ENCODE measurements around the gene MEF2C. TPM values are rescaled to one million over a fixed set of nuclear protein-coding genes. Genes with fewer than 3 reads are reported as not detected.
A peak's percentile ranks its signal among the peaks of the same experiment; 100 is the strongest.

Gene MEF2C
- polyA plus RNA-seq, 1 donor from 2014 or later, result 30.2 TPM

- H3F3A ChIP-seq (ENCODE audit: insufficient read depth, low read length, poor library complexity, severe bottlenecking), result peaks cover 17% of the 10 kb centered on the region
- peak overlapping the region; percentile 100 for H3K27ac ChIP-seq (ENCODE audit: low read length)
- H3K9ac ChIP-seq (ENCODE audit: low read length), result peak overlapping the region; percentile 96
- H4K20me1 ChIP-seq (ENCODE audit: insufficient read depth), result no peaks in the 10 kb centered on the region
- H3K36me3 ChIP-seq (ENCODE audit: insufficient read depth, low read length), result no peaks in the 10 kb centered on the region
- H3K4me3 ChIP-seq (ENCODE audit: low read length), result peak overlapping the region; percentile 82
- H3K4me2 ChIP-seq (ENCODE audit: low read length), result peak overlapping the region; percentile 54
- TF ChIP-seq REST (IDR thresholded peaks at IDR 0.05; ENCODE audit: borderline replicate concordance), result no peak
- TF ChIP-seq POLR2AphosphoS5 (IDR thresholded peaks at IDR 0.05), result peak; percentile 1
- no peak for TF ChIP-seq RAD21 (conservative IDR thresholded peaks at IDR 0.05)
- no peaks in the 10 kb centered on the region for H3K9me2 ChIP-seq (ENCODE audit: insufficient read depth, low read length)
- peaks cover 65% of the 10 kb centered on the region for H3K27me3 ChIP-seq (ENCODE audit: insufficient read depth, low read depth, low read length)
- H3K9me3 ChIP-seq (ENCODE audit: low read length), result no peaks in the 10 kb centered on the region
- peaks cover 88% of the 10 kb centered on the region for H3K79me2 ChIP-seq (replicated peaks; ENCODE audit: insufficient read depth, low read length)
- no peak overlapping the region for H2AFZ ChIP-seq (ENCODE audit: low read depth, low read length)
Observed at GRCh38 chr5:88685591-88686541, 197.1 kb downstream of the MEF2C start.

DNA sequence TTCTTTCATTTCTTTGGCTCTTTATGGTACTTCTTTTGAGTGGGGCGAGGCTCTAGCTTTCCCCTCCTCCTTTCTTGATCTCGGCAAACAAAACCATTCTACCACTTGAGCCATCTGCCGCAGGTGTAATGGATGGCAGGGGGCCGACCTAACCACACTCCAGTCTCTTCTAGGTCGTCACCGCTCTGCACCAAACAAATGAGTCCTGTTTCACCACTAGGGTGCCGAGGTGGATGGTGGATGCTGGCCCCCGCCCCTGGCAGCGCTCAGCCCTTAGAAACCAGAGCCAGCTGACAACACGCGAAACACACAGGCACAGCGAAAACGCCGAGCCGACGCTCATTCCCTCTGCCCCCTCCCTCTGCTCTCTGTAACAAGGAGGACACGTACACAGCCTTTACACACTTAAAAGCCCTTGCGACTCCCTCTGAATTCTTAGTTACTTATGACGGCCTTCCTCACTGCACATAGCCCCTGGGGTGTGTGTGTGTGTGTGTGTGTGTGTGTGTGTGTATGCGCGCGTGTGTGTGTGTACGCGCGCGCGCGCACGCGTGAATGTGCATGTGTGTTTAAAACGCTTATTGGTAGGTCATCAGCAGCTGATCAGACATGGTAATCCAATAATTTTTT lies 199.4 kb downstream of the MEF2C start:
- peaks cover 13% of the 10 kb centered on the region for H3F3A ChIP-seq (ENCODE audit: insufficient read depth, low read length, poor library complexity, severe bottlenecking)
- H3K27ac ChIP-seq (ENCODE audit: low read length), result peak overlapping the region; percentile 100
- peak overlapping the region; percentile 73 for H3K4me2 ChIP-seq (ENCODE audit: low read length)
- no peaks in the 10 kb centered on the region for H3K9me2 ChIP-seq (ENCODE audit: insufficient read depth, low read length)
- H2AFZ ChIP-seq (ENCODE audit: low read depth, low read length), result no peak overlapping the region
- peaks cover 88% of the 10 kb centered on the region for H3K79me2 ChIP-seq (replicated peaks; ENCODE audit: insufficient read depth, low read length)
- no peaks in the 10 kb centered on the region for H3K36me3 ChIP-seq (ENCODE audit: insufficient read depth, low read length)
- TF ChIP-seq TAF1 (IDR thresholded peaks at IDR 0.05; ENCODE audit: low read depth) (peak; percentile 85), SMC3 (conservative IDR thresholded peaks at IDR 0.05; ENCODE audit: poor library complexity) (peak; percentile 55), POLR2AphosphoS5 (IDR thresholded peaks at IDR 0.05) (peak; percentile 93), CTCF (IDR thresholded peaks at IDR 0.05; ENCODE audit: poor library complexity, severe bottlenecking) (peak; percentile 71), EP300 (conservative IDR thresholded peaks at IDR 0.05; ENCODE audit: poor library complexity, severe bottlenecking) (peak; percentile 84), EZH2 (IDR thresholded peaks at IDR 0.05; ENCODE audit: borderline replicate concordance, insufficient read depth, low read length, poor library complexity, severe bottlenecking) (no peak), REST (IDR thresholded peaks at IDR 0.05; ENCODE audit: borderline replicate concordance) (peak; percentile 81), MXI1 (conservative IDR thresholded peaks at IDR 0.05; ENCODE audit: poor library complexity, severe bottlenecking) (peak; percentile 71), RAD21 (conservative IDR thresholded peaks at IDR 0.05) (peak; percentile 39)
- H3K9me3 ChIP-seq (ENCODE audit: low read length), result no peaks in the 10 kb centered on the region
- H3K27me3 ChIP-seq (ENCODE audit: insufficient read depth, low read depth, low read length), result peaks cover 42% of the 10 kb centered on the region
- no peaks in the 10 kb centered on the region for H4K20me1 ChIP-seq (ENCODE audit: insufficient read depth)
- H3K4me3 ChIP-seq (ENCODE audit: low read length), result peak overlapping the region; percentile 82
- H3K9ac ChIP-seq (ENCODE audit: low read length), result peak overlapping the region; percentile 96
